Left ventricle myocardium inferior (tissue), 1 donor: ENCODE measurements around the gene GAB3. TPM values are rescaled to one million over a fixed set of nuclear protein-coding genes. Genes with fewer than 3 reads are reported as not detected.

Experiments used
- DNase-seq: peaks from one replicate; pipeline ENCODE4 v3.0.0-alpha.2; 2020
- H3K27ac ChIP-seq: fragments of 200-600 bp; replicated peaks from 2 replicates; pipeline ENCODE4 v1.8.0; 2021
- H3K27me3 ChIP-seq: fragments of 200-600 bp; 2 replicates; pipeline ENCODE4 v1.8.0; 2021; ENCODE audit warnings: low read depth
- H3K36me3 ChIP-seq: fragments of 200-600 bp; 2 replicates; pipeline ENCODE4 v1.8.0; 2021
- H3K4me1 ChIP-seq: fragments of 200-600 bp; 2 replicates; pipeline ENCODE4 v1.8.0; 2021
- H3K4me3 ChIP-seq: fragments of 200-600 bp; 2 replicates; pipeline ENCODE4 v1.8.0; 2021; ENCODE audit warnings: mild to moderate bottlenecking, moderate library complexity
- H3K9me3 ChIP-seq: fragments of 200-600 bp; replicated peaks from 2 replicates; pipeline ENCODE4 v1.8.0; 2021
- intact Hi-C: fragments of 100-400 bp; cut with micrococcal nuclease; formaldehyde crosslinking; loops from one replicate; pipeline ENCODE4 v1.11.0; 2022
- total RNA-seq: library from RNA; stranded (reverse); fragmentation: NEBNext Ultra II Directional; extraction: Animal tissue kit (Norgen Biotek cat#: 25700); gene quantifications from one replicate; pipeline ENCODE4 v1.2.1, GENCODE V29; 2021
- TF ChIP-seq, protein P1 (sequence below): fragments of 200-600 bp; IDR thresholded peaks from 2 replicates; pipeline ENCODE4 v1.8.0; 2021; ENCODE audit warnings: antibody characterized with exemption, mild to moderate bottlenecking, borderline replicate concordance
- donor health status: DM: no; HTN: yes; CAD: no; lungs with severe emphysema.

GAB3 gene
- total RNA-seq, 1 donor from 2014 or later, result 14.8 TPM

DNA sequence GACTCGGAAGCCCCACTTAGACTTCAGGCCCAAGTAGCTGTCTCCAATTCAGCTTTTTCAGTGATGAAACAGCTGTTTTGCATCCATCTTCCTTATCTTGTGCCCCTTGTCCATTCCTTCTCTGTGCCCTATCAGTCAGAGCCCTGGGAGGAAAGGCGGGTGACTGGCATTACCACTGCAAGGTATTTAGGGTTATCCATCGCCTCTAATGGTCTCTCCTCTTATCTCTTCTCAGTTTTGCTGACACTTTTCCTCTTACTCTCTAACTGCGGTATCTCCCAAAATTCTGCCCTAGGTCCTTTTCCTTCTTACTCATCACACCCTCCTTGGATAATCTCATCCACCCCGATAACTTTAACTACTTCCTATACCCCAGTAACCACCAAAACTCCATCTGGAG is 13.7 kb downstream of the GAB3 start:
- DNase-seq, result no peak
- Histone ChIP-seq H3K9me3 (no peaks in the 10 kb centered on the region), H3K36me3 (no peaks in the 10 kb centered on the region), H3K27ac (peak overlapping the region; percentile 89), H3K4me3 (no peak overlapping the region), H3K27me3 (no peaks in the 10 kb centered on the region), H3K4me1 (peaks cover 82% of the 10 kb centered on the region)
- TF ChIP-seq, protein P1, sequence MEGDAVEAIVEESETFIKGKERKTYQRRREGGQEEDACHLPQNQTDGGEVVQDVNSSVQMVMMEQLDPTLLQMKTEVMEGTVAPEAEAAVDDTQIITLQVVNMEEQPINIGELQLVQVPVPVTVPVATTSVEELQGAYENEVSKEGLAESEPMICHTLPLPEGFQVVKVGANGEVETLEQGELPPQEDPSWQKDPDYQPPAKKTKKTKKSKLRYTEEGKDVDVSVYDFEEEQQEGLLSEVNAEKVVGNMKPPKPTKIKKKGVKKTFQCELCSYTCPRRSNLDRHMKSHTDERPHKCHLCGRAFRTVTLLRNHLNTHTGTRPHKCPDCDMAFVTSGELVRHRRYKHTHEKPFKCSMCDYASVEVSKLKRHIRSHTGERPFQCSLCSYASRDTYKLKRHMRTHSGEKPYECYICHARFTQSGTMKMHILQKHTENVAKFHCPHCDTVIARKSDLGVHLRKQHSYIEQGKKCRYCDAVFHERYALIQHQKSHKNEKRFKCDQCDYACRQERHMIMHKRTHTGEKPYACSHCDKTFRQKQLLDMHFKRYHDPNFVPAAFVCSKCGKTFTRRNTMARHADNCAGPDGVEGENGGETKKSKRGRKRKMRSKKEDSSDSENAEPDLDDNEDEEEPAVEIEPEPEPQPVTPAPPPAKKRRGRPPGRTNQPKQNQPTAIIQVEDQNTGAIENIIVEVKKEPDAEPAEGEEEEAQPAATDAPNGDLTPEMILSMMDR, result no peak
- intact Hi-C loops, result no loop called here

DNA sequence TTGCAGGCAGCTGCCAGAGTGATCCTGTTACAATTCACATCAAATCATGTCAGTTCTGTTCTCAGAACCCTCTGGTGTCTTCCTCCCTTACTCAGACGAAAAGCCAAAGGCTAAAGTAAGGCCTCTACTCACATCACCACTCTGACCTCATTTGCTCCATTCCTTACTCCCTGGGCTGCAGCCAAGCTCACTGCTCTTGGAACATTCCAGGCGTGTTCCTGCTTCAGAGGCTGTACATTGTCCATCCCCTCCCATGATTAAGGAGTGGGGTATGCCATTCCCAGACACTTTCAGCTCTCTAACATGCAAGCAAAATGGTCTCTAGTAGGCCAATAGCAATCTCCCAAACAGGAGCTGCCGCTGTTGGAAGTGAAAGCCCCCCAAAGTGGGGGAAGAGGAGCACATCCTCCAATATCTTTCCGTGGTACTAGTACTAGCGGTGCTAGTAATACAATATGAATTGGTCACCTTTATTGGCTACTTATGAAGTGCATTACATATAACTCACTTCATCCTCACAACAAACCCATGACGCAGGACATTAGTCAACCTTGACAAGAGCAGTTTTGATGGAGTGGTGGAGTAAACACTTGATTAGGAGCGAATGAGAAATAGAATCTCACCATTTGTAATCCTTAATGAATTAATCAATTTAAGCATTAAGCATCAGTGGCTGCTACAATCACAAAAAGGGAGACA is 15.0 kb downstream of the GAB3 start:
- intact Hi-C loops, result no loop called here
- Histone ChIP-seq H3K27me3 (no peaks in the 10 kb centered on the region), H3K27ac (peak overlapping the region; percentile 89), H3K4me1 (peaks cover 92% of the 10 kb centered on the region), H3K9me3 (no peaks in the 10 kb centered on the region), H3K4me3 (peak overlapping the region; percentile 15), H3K36me3 (no peaks in the 10 kb centered on the region)
- peak; percentile 75 for DNase-seq
- TF ChIP-seq, protein P1, result no peak

DNA sequence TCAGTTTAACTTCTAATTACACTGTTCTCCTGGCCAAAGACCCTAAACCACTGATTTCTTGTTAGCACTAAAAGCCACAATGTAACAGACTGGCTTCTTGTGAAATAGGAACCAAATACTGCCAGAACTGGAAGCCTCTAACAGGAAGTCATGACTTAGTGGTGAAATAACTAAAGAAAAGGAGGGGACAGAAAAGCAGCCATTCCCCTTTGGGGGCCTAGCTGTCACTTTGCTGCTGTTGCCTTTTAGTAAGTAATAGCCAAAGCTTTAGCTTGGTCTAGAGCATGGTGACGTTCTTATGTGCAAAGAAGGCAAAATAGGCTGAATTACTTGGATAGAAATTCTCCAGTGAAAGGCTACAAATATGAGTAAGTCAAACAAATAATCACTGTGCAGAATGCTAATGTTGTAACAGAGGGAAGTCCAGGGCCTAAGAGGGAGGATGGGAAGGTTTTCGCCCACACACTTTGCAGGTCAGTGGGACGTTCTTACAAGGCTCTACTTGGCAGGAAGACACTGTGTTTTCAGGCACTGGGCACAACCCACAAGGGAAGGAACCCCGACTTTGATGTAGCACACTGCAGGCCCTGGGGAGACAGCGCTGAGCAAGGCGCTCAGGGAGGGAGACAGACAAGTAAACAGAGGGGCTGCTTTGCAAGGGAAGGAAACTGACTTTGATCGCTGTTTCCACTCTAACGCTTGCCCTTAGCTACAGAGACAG is 16.7 kb downstream of the GAB3 start:
- DNase-seq, result no peak
- Histone ChIP-seq H3K4me1 (peaks cover 100% of the 10 kb centered on the region), H3K9me3 (no peaks in the 10 kb centered on the region), H3K27ac (peak overlapping the region; percentile 89), H3K27me3 (no peaks in the 10 kb centered on the region), H3K4me3 (peak overlapping the region; percentile 15), H3K36me3 (no peaks in the 10 kb centered on the region)
- intact Hi-C loops, result no loop called here
- TF ChIP-seq, protein P1, result no peak

DNA sequence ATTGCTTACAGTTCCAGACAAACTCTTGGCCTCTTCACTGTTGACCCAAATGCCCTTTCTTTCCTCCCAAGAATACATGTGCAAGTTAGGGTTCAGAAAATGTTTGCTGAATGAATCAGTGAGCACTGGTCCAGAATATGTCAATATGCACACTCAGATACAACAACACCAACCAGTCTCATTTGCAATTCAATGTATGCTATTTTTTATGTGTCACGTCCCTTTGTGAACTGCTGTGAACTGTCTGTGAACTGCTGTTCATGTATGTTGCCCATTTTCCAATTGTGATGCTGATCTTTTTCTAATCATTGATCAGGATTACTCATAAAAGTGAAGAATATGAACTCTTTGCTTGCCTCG is 17.8 kb downstream of the GAB3 start:
- TF ChIP-seq, protein P1, result no peak
- H3K4me1 ChIP-seq, result peaks cover 100% of the 10 kb centered on the region
- H3K9me3 ChIP-seq, result no peaks in the 10 kb centered on the region
- H3K27me3 ChIP-seq, result no peaks in the 10 kb centered on the region
- intact Hi-C loops, result no loop called here
- no peak overlapping the region for H3K4me3 ChIP-seq
- peak overlapping the region; percentile 89 for H3K27ac ChIP-seq
- no peaks in the 10 kb centered on the region for H3K36me3 ChIP-seq
- DNase-seq, result no peak

DNA sequence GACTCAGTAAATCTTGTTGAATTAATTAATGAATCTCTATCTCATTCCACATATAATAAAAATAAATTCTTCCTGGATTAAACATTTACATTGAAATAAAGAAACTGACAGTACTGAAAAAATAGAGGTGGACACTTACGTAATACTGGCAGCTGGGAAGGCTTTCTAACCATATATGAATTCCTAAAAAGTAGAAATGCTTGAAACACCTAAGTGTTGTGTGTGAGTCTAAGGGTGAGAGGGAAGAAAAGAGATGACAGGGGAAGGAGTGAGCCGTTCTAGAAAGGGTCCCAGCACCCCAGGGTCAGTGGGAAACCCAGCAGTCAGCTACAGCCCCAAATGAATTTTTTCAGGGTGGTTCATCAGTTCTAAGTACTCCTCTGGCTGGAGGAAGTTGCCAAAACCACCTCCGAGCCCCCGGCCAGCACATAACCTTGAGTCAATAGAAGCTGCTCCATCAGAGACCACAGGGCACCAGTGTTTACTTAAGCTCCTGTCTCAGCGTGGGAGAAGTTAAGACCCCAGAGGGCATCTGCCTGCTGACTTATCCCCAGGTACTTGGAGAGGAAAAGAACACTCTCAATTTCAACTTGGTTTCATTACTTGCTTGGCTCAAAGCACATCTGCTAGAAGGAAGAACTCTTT is 18.3 kb downstream of the GAB3 start:
- no peaks in the 10 kb centered on the region for H3K27me3 ChIP-seq
- TF ChIP-seq, protein P1, result no peak
- H3K36me3 ChIP-seq, result no peaks in the 10 kb centered on the region
- peak overlapping the region; percentile 89 for H3K27ac ChIP-seq
- H3K4me1 ChIP-seq, result peaks cover 100% of the 10 kb centered on the region
- intact Hi-C loops, result no loop called here
- no peak overlapping the region for H3K4me3 ChIP-seq
- H3K9me3 ChIP-seq, result no peaks in the 10 kb centered on the region
- no peak for DNase-seq
